Lower lobe of right lung (tissue), 2 donors: Measurements from ENCODE around the gene RBFOX2. TPM values are rescaled to one million over a fixed set of nuclear protein-coding genes. Genes with fewer than 3 reads are reported as not detected.

Experiments used
- ATAC-seq, 2 donors: fragments of 200-7000 bp; cut with Tn5 transposase; one replicate each; pipeline ENCODE4 v1.9.1; 2020 to 2022; ENCODE audit warnings: mild to moderate bottlenecking in 2 of 2, moderate library complexity in 2 of 2
- DNase-seq: peaks from one replicate; pipeline ENCODE4 v3.0.0-alpha.2; 2020
- H3K27ac ChIP-seq: fragments of 200-600 bp; one replicate; pipeline ENCODE4 v1.8.0; 2022
- H3K27me3 ChIP-seq: fragments of 200-600 bp; one replicate; pipeline ENCODE4 v1.8.0; 2022; ENCODE audit warnings: low read depth
- H3K36me3 ChIP-seq: fragments of 200-600 bp; one replicate; pipeline ENCODE4 v1.8.0; 2022; ENCODE audit warnings: mild to moderate bottlenecking
- H3K4me1 ChIP-seq: fragments of 200-600 bp; one replicate; pipeline ENCODE4 v1.8.0; 2022
- H3K4me3 ChIP-seq: fragments of 200-600 bp; one replicate; pipeline ENCODE4 v1.8.0; 2022; ENCODE audit warnings: mild to moderate bottlenecking
- H3K9me3 ChIP-seq: fragments of 200-600 bp; one replicate; pipeline ENCODE4 v1.8.0; 2022
- CTCF ChIP-seq: fragments of 200-600 bp; IDR thresholded peaks from one replicate; pipeline ENCODE4 v1.8.0; 2022; ENCODE audit warnings: antibody characterized with exemption, mild to moderate bottlenecking
- intact Hi-C: fragments of 100-400 bp; cut with DNase I; formaldehyde crosslinking; loops from one replicate; pipeline ENCODE4 v1.11.0; 2022
- total RNA-seq: library from RNA; stranded (reverse); fragmentation: NEBNext Ultra II Directional; extraction: Animal tissue kit (Norgen Biotek cat#: 25700); gene quantifications from one replicate; pipeline ENCODE4 v1.2.1, GENCODE V29; 2021
- donor health status: DM: no; HTN: yes; CAD: no; lungs with severe emphysema.

The RBFOX2 gene
- total RNA-seq, 1 donor from 2014 or later = 50.1 TPM

DNA sequence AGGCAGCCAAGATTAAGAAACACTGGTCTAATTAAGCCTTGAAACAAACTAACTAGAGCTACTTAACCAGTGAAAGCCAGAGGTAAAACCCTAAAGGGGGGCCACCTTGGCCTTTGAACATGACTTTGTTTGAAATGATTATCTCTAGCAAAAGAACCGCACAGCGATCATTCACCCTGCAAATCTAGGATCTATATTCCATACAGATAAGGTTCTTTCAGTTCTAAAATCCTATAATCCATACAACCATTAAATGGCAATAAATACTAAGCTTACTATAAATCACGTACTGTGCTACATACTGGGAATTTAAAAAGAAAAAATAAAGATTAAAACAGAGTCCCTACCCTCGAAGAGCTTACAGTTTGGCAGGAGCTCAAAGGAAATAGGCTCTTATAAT lies 40.6 kb downstream of the RBFOX2 start:
- no peak overlapping the region for H3K27ac ChIP-seq
- no peak overlapping the region for H3K4me3 ChIP-seq
- no peak for ATAC-seq
- TF ChIP-seq CTCF = no peak
- intact Hi-C loops = no loop called here
- peaks cover 9% of the 10 kb centered on the region for H3K4me1 ChIP-seq
- no peak for DNase-seq
- H3K27me3 ChIP-seq = no peaks in the 10 kb centered on the region
- no peaks in the 10 kb centered on the region for H3K9me3 ChIP-seq
- no peaks in the 10 kb centered on the region for H3K36me3 ChIP-seq

DNA sequence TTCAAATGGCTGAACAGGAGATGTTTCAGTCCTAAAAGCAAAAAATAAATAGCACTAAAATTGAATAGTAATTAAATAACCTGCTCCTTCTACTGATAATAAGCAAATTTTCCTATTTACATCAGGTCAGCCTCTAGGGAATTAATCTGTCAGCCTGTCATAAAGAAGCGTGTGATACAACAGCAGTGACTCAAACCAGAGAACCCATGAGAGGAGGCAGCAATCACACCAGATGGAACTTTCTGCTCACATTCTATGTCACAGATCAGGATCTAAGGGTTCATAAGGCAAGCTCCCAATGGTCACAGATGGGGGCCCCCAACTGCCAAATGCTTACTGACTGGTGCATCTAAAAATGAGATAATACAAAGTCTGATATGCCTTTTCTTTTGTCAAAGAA lies 41.1 kb downstream of the RBFOX2 start:
- H3K36me3 ChIP-seq = no peaks in the 10 kb centered on the region
- H3K27ac ChIP-seq = no peak overlapping the region
- intact Hi-C loops = no loop called here
- no peaks in the 10 kb centered on the region for H3K9me3 ChIP-seq
- no peak for DNase-seq
- no peaks in the 10 kb centered on the region for H3K27me3 ChIP-seq
- no peak for ATAC-seq
- H3K4me1 ChIP-seq = peaks cover 9% of the 10 kb centered on the region
- no peak overlapping the region for H3K4me3 ChIP-seq
- TF ChIP-seq CTCF = no peak

- intact Hi-C loops = no loop called here
- ATAC-seq (no peak), DNase-seq (no peak)
- no peaks in the 10 kb centered on the region for H3K36me3 ChIP-seq
- no peak overlapping the region for H3K27ac ChIP-seq
- no peaks in the 10 kb centered on the region for H3K9me3 ChIP-seq
- no peaks in the 10 kb centered on the region for H3K27me3 ChIP-seq
- TF ChIP-seq CTCF = no peak
- H3K4me1 ChIP-seq = peaks cover 9% of the 10 kb centered on the region
- H3K4me3 ChIP-seq = no peak overlapping the region
Observed at GRCh38 chr22:35986088-35986487, 42.5 kb downstream of the RBFOX2 start.

DNA sequence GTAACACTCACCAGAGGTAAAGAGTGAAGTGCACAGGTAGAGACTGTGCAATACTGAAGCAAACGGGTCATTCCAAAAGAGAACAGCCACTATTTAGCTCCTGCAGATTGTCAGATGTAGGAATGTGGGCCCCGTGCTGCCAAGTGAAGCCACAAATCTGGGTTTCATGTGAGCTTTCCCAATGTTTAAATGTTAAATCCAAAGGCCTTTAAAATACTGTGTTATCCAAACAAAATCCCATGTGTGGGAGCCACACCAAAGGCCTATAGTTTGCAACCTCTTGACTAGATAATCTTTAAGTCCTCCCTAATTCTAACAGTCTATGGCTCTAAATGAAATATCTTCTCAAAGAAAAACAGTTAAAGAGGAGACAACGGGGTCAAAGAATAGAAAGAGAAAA lies 43.3 kb downstream of the RBFOX2 start:
- intact Hi-C loops = no loop called here
- Histone ChIP-seq H3K9me3 (no peaks in the 10 kb centered on the region), H3K27ac (no peak overlapping the region), H3K36me3 (no peaks in the 10 kb centered on the region), H3K4me1 (peaks cover 9% of the 10 kb centered on the region), H3K27me3 (no peaks in the 10 kb centered on the region), H3K4me3 (no peak overlapping the region)
- DNase-seq (no peak), ATAC-seq (no peak)
- no peak for TF ChIP-seq CTCF

GRCh38 chr22:35984183-35985175 lies 44.1 kb downstream of the RBFOX2 start:
- Histone ChIP-seq H3K27me3 (no peaks in the 10 kb centered on the region), H3K4me3 (no peak overlapping the region), H3K36me3 (no peaks in the 10 kb centered on the region), H3K27ac (no peak overlapping the region), H3K4me1 (peaks cover 9% of the 10 kb centered on the region), H3K9me3 (no peaks in the 10 kb centered on the region)
- intact Hi-C loops = no loop called here
- TF ChIP-seq CTCF = no peak
- ATAC-seq (no peak), DNase-seq (no peak)
